Endothelial cell of umbilical vein (primary cell): ENCODE data around the gene RYR3. TPM values are rescaled to one million over a fixed set of nuclear protein-coding genes. Genes with fewer than 3 reads are reported as not detected.

Experiments used
- BruUV-seq: library from RNA; stranded (reverse); fragments of 400-500 nt; replicated peaks from 2 replicates; lab custom pipeline; 2021; lab: Mats Ljungman, UMichigan
- CTCF ChIA-PET: fragments of 300-600, 350-600 bp; sonication (Branson Sonifier 250); formaldehyde crosslinking; loops from one replicate; lab custom pipeline; 2021; ENCODE audit warnings: antibody characterized with exemption, inconsistent platforms; lab: Charles Lee
- POLR2A ChIA-PET: fragments of 300-600, 350-600 bp; sonication (Branson Sonifier 250); formaldehyde crosslinking; loops from one replicate; lab custom pipeline; 2021; ENCODE audit warnings: antibody characterized with exemption, inconsistent platforms; lab: Charles Lee
- DNase-seq: peaks from one replicate; pipeline ENCODE4 v3.0.0-alpha.2; 2011; ENCODE audit warnings: low read depth, low spot score
- FAIRE-seq: peaks from 2 replicates; lab custom pipeline; 2011; peaks lifted over from hg19 to GRCh38; lab: Jason Lieb, UNC
- H2AFZ ChIP-seq: 2 replicates; pipeline ENCODE4 v1.6.0; 2012; ENCODE audit warnings: low read depth, low read length, control low read depth, inconsistent platforms
- H3K27ac ChIP-seq: 2 replicates; pipeline ENCODE4 v1.5.1; 2011; ENCODE audit warnings: low read depth, mild to moderate bottlenecking, control low read depth, low read length, moderate library complexity; ENCODE audit not compliant: insufficient read depth
- H3K27me3 ChIP-seq, 2 experiments: 2 replicates each; pipeline versions ENCODE4 v1.6.0 to v1.6.1; 2011; ENCODE audit warnings: low read length in 2 of 2, mixed read lengths in 1 of 2; ENCODE audit not compliant: control insufficient read depth in 2 of 2, insufficient read depth in 2 of 2
- H3K36me3 ChIP-seq, 2 experiments: 2 replicates in 1 of 2; 3 replicates in 1 of 2; pipeline ENCODE4 v1.5.1; 2011; ENCODE audit warnings: low read length in 2 of 2, mild to moderate bottlenecking in 1 of 2, moderate library complexity in 1 of 2; ENCODE audit not compliant: control insufficient read depth in 2 of 2, insufficient read depth in 2 of 2; ENCODE audit errors: extremely low read depth in 1 of 2
- H3K4me1 ChIP-seq: 3 replicates; pipeline ENCODE4 v1.5.1; 2011; ENCODE audit warnings: mild to moderate bottlenecking, low read length; ENCODE audit not compliant: control insufficient read depth, insufficient read depth; ENCODE audit errors: extremely low read depth
- H3K4me2 ChIP-seq: 2 replicates; pipeline ENCODE4 v1.6.1; 2011; ENCODE audit warnings: low read length, control low read depth, mixed read lengths; ENCODE audit not compliant: insufficient read depth
- H3K4me3 ChIP-seq, 3 experiments: fragments of 200-600 bp in 1 of 3; sonication (generic), shearing (Covaris generic) in 1 of 3; replicated peaks in 1 of 3; 2 replicates each; pipeline ENCODE4 v1.5.1; 2011 to 2016; ENCODE audit warnings: control low read depth in 3 of 3, low read length in 3 of 3, mild to moderate bottlenecking in 2 of 3, inconsistent platforms in 1 of 3, low read depth in 1 of 3, moderate library complexity in 1 of 3; ENCODE audit not compliant: insufficient read depth in 1 of 3
- H3K79me2 ChIP-seq: 2 replicates; pipeline ENCODE4 v1.6.0; 2012; ENCODE audit warnings: low read length, inconsistent platforms; ENCODE audit not compliant: control insufficient read depth, insufficient read depth
- H3K9ac ChIP-seq: replicated peaks from 2 replicates; pipeline ENCODE3; 2011; ENCODE audit warnings: low read length, control low read depth; ENCODE audit not compliant: insufficient read depth; ENCODE audit errors: extremely low read depth
- H3K9me1 ChIP-seq: replicated peaks from 3 replicates; pipeline ENCODE4 v1.6.0; 2011; ENCODE audit warnings: mild to moderate bottlenecking, low read length; ENCODE audit not compliant: control insufficient read depth, insufficient read depth; ENCODE audit errors: extremely low read depth
- H3K9me3 ChIP-seq: replicated peaks from 2 replicates; pipeline ENCODE4 v1.5.1; 2012; ENCODE audit warnings: low read length, inconsistent platforms; ENCODE audit not compliant: control insufficient read depth, insufficient read depth
- H4K20me1 ChIP-seq: replicated peaks from 2 replicates; pipeline ENCODE3; 2011; ENCODE audit warnings: mild to moderate bottlenecking, low read length; ENCODE audit not compliant: control insufficient read depth, insufficient read depth; ENCODE audit errors: extremely low read depth
- CTCF ChIP-seq, 2 donors: IDR thresholded peaks; 1 replicate in 1 of 2; 2 replicates in 1 of 2; pipeline ENCODE4 v1.5.1; 2011; ENCODE audit warnings: low read length in 2 of 2, mild to moderate bottlenecking in 2 of 2, moderate library complexity in 2 of 2, control low read depth in 1 of 2, inconsistent platforms in 1 of 2, low read depth in 1 of 2; ENCODE audit not compliant: insufficient read depth in 1 of 2; ENCODE audit errors: extremely low read depth in 1 of 2
- EZH2 ChIP-seq: IDR thresholded peaks from 2 replicates; pipeline ENCODE4 v1.6.1; 2012; ENCODE audit warnings: borderline replicate concordance, low read depth, mild to moderate bottlenecking, moderate library complexity, low read length, inconsistent platforms; ENCODE audit not compliant: severe bottlenecking
- FOS ChIP-seq: IDR thresholded peaks from 2 replicates; pipeline ENCODE4 v1.6.1; 2011; ENCODE audit warnings: mild to moderate bottlenecking, low read length, moderate library complexity, borderline replicate concordance; ENCODE audit not compliant: insufficient read depth
- GATA2 ChIP-seq: IDR thresholded peaks from 2 replicates; pipeline ENCODE4 v1.7.0; 2011; ENCODE audit warnings: low read depth, mild to moderate bottlenecking, moderate library complexity, mixed read lengths, low read length; ENCODE audit not compliant: insufficient read length, insufficient read depth
- JUN ChIP-seq: IDR thresholded peaks from 2 replicates; pipeline ENCODE4 v1.6.1; 2011; ENCODE audit warnings: borderline replicate concordance, low read depth; ENCODE audit not compliant: insufficient read length, insufficient read depth
- MAX ChIP-seq: IDR thresholded peaks from 2 replicates; pipeline ENCODE4 v1.6.1; 2011; ENCODE audit not compliant: insufficient read depth, insufficient read length
- MYC ChIP-seq: IDR thresholded peaks from one replicate; pipeline ENCODE4 v1.6.1; 2011; ENCODE audit warnings: mild to moderate bottlenecking, low read depth, low read length
- POLR2A ChIP-seq: IDR thresholded peaks from 2 replicates; pipeline ENCODE4 v1.6.1; 2012; ENCODE audit warnings: low read depth, mild to moderate bottlenecking, control low read depth, low read length
- POLR2AphosphoS5 ChIP-seq: IDR thresholded peaks from 2 replicates; pipeline ENCODE4 v1.6.1; 2012; ENCODE audit warnings: low read depth, mild to moderate bottlenecking, control low read depth, low read length, moderate library complexity; ENCODE audit not compliant: insufficient read depth
- dilution Hi-C: fragments of 300-500 bp; cut with MboI; formaldehyde crosslinking; loops from one replicate; pipeline ENCODE4 v1.15.0; 2019; ENCODE audit warnings: low sequenced_read_pairs; ENCODE audit not compliant: extremely low pct_ligation_motif_present
- intact Hi-C: fragments of 100-400 bp; cut with micrococcal nuclease; formaldehyde crosslinking; loops from one replicate; pipeline ENCODE4 v1.10.0; 2022
- polyA plus RNA-seq, 4 experiments: library from polyadenylated mRNA; depleted of rRNA in 3 of 4; stranded (reverse) in 3 of 4; unstranded in 1 of 4; fragments of >200 nt; gene quantifications; 2 replicates each; pipeline versions ENCODE4 v1.2.1 to v1.2.3, GENCODE V29; 2011 to 2012; ENCODE audit warnings: missing spikeins in 1 of 4
- total RNA-seq: library from RNA; stranded (reverse); gene quantifications from 2 replicates; pipeline ENCODE4 v1.2.3, GENCODE V29; 2021

The RYR3 gene
- total and polyA plus RNA-seq, 2 donors (not counting 3 experiments of a cell fraction or from before 2014, with no cell fraction given), result not detected

- no peak overlapping the region for H3K4me2 ChIP-seq
- no peak overlapping the region for H2AFZ ChIP-seq
- H3K4me3 ChIP-seq, result no peak overlapping the region
- no peaks in the 10 kb centered on the region for H3K9me3 ChIP-seq
- H3K4me1 ChIP-seq, result no peaks in the 10 kb centered on the region
- intact Hi-C loops (no loop called here), dilution Hi-C loops (no loop called here)
- no peaks in the 10 kb centered on the region for H3K79me2 ChIP-seq
- TF ChIP-seq POLR2AphosphoS5, result no peak
- no peak for TF ChIP-seq EZH2
- TF ChIP-seq MYC, result no peak
- no peak for TF ChIP-seq MAX
- no peak for TF ChIP-seq GATA2
- TF ChIP-seq JUN, result no peak
- no peak for TF ChIP-seq CTCF (IDR thresholded peaks at IDR 0.05; ENCODE audit: extremely low read depth in 1 of 2, insufficient read depth in 1 of 2, low read depth in 1 of 2, low read length in 2 of 2)
- no peak for TF ChIP-seq FOS
- TF ChIP-seq POLR2A, result no peak
- peaks cover 20 to 27% of the 10 kb centered on the region in 2 experiments for H3K27me3 ChIP-seq
- CTCF ChIA-PET, result interaction anchor here (2.0 kb wide), 1 partner anchor 424 kb away, joined by 9 read pairs; no protein-coding TSS in a partner anchor
- FAIRE-seq (no peak), DNase-seq (no peak)
- no peak overlapping the region for H3K27ac ChIP-seq
- no peaks in the 10 kb centered on the region for H3K36me3 ChIP-seq
- no peaks in the 10 kb centered on the region for H4K20me1 ChIP-seq
- no peaks in the 10 kb centered on the region for H3K9me1 ChIP-seq
- H3K9ac ChIP-seq, result no peak overlapping the region
- BruUV-seq, result no TSS peak
- POLR2A ChIA-PET, result no interaction called here
Measured at GRCh38 chr15:33314069-33314468, 3.3 kb downstream of the RYR3 start.
